Kidney (tissue), 14 donors: ENCODE measurements around the gene DMWD. TPM values are rescaled to one million over a fixed set of nuclear protein-coding genes. Genes with fewer than 3 reads are reported as not detected.

Experiments used
- DNase-seq, 5 donors: peaks; one replicate each; pipeline ENCODE4 v3.0.0-alpha.2; 2013 to 2020
- FAIRE-seq: peaks from 2 replicates; lab custom pipeline; 2012; peaks lifted over from hg19 to GRCh38; lab: Jason Lieb, UNC
- H3K27ac ChIP-seq, 2 donors: one replicate each; pipeline ENCODE4 v1.7.0; 2013; ENCODE audit warnings: low read depth in 2 of 2, low read length in 2 of 2, inconsistent platforms in 1 of 2
- H3K27me3 ChIP-seq: one replicate; pipeline ENCODE4 v1.7.1; 2013; ENCODE audit warnings: low read length, inconsistent platforms; ENCODE audit not compliant: control insufficient read depth, insufficient read depth
- H3K36me3 ChIP-seq, 3 donors: one replicate each; pipeline versions ENCODE4 v1.7.0 to v1.7.1; 2013; ENCODE audit warnings: low read length in 3 of 3, control low read depth in 1 of 3, inconsistent platforms in 1 of 3; ENCODE audit not compliant: insufficient read depth in 3 of 3, control insufficient read depth in 2 of 3
- H3K4me1 ChIP-seq, 3 donors: one replicate each; pipeline versions ENCODE4 v1.7.0 to v1.7.1; 2013; ENCODE audit warnings: low read length in 3 of 3, inconsistent platforms in 1 of 3, low read depth in 1 of 3; ENCODE audit not compliant: control insufficient read depth in 2 of 3, insufficient read depth in 2 of 3
- H3K4me3 ChIP-seq, 3 donors: one replicate each; pipeline versions ENCODE4 v1.7.0 to v1.8.1; 2013; ENCODE audit warnings: low read length in 3 of 3, control low read depth in 1 of 3, inconsistent platforms in 1 of 3
- H3K9ac ChIP-seq, 3 donors: one replicate each; pipeline versions ENCODE4 v1.7.0 to v1.7.1; 2013; ENCODE audit warnings: low read length in 3 of 3, control low read depth in 1 of 3, inconsistent platforms in 1 of 3
- H3K9me3 ChIP-seq, 3 donors: one replicate each; pipeline versions ENCODE4 v1.7.0 to v1.7.1; 2013; ENCODE audit warnings: low read length in 3 of 3, control low read depth in 1 of 3, inconsistent platforms in 1 of 3; ENCODE audit not compliant: control insufficient read depth in 2 of 3, insufficient read depth in 1 of 3
- CTCF ChIP-seq: IDR thresholded peaks from 3 replicates; pipeline ENCODE4 v1.5.1; 2012; ENCODE audit warnings: mild to moderate bottlenecking, moderate library complexity, borderline replicate concordance; ENCODE audit not compliant: insufficient read depth; ENCODE audit errors: extremely low read depth
- intact Hi-C: fragments of 100-400 bp; cut with DNase I; formaldehyde crosslinking; loops from one replicate; pipeline ENCODE4 v1.11.1; 2022
- polyA plus RNA-seq: library from polyadenylated mRNA; stranded (reverse); fragments of 350-450 nt; fragmentation: Illumina TruSeq; extraction: RNeasy Lipid Tissue Mini Kit (QIAGEN cat#74804); gene quantifications from one replicate; pipeline ENCODE4 v1.2.3, GENCODE V29; 2014; ENCODE audit warnings: low read depth, low replicate concordance; ENCODE audit not compliant: insufficient read depth
- total RNA-seq: library from RNA; stranded (reverse); fragmentation: NEBNext Ultra II Directional; extraction: Animal tissue kit (Norgen Biotek cat#: 25700); gene quantifications from one replicate; pipeline ENCODE4 v1.2.1, GENCODE V29; 2021
- donor health status: control.
- donor health status: control.
- donor health status: control.
- donor health status: control.
- donor health status: control.
- donor health status: DM: yes; HTN: yes; CAD: no.
- donor health status: Normal renal cell carcinoma (clear cell type).

Gene DMWD
- total and polyA plus RNA-seq, 2 donors from 2014 or later, result 22.2 to 60.9 TPM

GRCh38 chr19:45780448-45781213 is 12.0 kb downstream of the DMWD start:
- Histone ChIP-seq H3K27ac (no peak overlapping the region), H3K9me3 (no peaks in the 10 kb centered on the region), H3K9ac (peak overlapping the region in 1 of 3 donors; percentile 22), H3K4me3 (peak overlapping the region in 1 of 3 donors; percentile 32), H3K27me3 (no peaks in the 10 kb centered on the region), H3K36me3 (peaks cover 0 to 5% (median 0%) of the 10 kb centered on the region in 3 donors), H3K4me1 (peaks cover 0 to 24% (median 0%) of the 10 kb centered on the region in 3 donors)
- intact Hi-C loops, result no loop called here
- no peak for FAIRE-seq
- DNase-seq, result peak in 1 of 5 donors; percentile 66
- TF ChIP-seq CTCF, result no peak

GRCh38 chr19:45780146-45780447 is 12.5 kb downstream of the DMWD start:
- peaks cover 0 to 24% (median 0%) of the 10 kb centered on the region in 3 donors for H3K4me1 ChIP-seq
- intact Hi-C loops, result no loop called here
- peak overlapping the region in 1 of 3 donors; percentile 13 for H3K9ac ChIP-seq
- peaks cover 0 to 5% (median 0%) of the 10 kb centered on the region in 3 donors for H3K36me3 ChIP-seq
- H3K4me3 ChIP-seq, result peak overlapping the region in 1 of 3 donors; percentile 8
- H3K9me3 ChIP-seq, result no peaks in the 10 kb centered on the region
- no peak overlapping the region for H3K27ac ChIP-seq
- TF ChIP-seq CTCF, result no peak
- DNase-seq, result peak in 1 of 5 donors; percentile 64
- H3K27me3 ChIP-seq, result no peaks in the 10 kb centered on the region
- no peak for FAIRE-seq

GRCh38 chr19:45779231-45780145 is 13.2 kb downstream of the DMWD start:
- Histone ChIP-seq H3K27me3 (no peaks in the 10 kb centered on the region), H3K36me3 (peaks cover 0 to 5% (median 0%) of the 10 kb centered on the region in 3 donors), H3K9me3 (no peaks in the 10 kb centered on the region), H3K4me3 (peak overlapping the region in 2 of 3 donors; percentile 16 to 46), H3K9ac (peak overlapping the region in 1 of 3 donors; percentile 13), H3K4me1 (peaks cover 0 to 27% (median 0%) of the 10 kb centered on the region in 3 donors), H3K27ac (no peak overlapping the region)
- intact Hi-C loops, result no loop called here
- DNase-seq (peak; percentile 93 to 97 (median 95)), FAIRE-seq (no peak)
- TF ChIP-seq CTCF, result peak; percentile 45
